NCI-H2196 treated with DMSO at 0.1 percent for 48 hours (cell line): ENCODE measurements around the gene CERKL.

ENCODE experiments used
- DNase-seq: peaks from one replicate; lab custom pipeline; 2025; ENCODE audit not compliant: unreplicated experiment; lab: John Stamatoyannopoulos, UW

CERKL gene

DNA sequence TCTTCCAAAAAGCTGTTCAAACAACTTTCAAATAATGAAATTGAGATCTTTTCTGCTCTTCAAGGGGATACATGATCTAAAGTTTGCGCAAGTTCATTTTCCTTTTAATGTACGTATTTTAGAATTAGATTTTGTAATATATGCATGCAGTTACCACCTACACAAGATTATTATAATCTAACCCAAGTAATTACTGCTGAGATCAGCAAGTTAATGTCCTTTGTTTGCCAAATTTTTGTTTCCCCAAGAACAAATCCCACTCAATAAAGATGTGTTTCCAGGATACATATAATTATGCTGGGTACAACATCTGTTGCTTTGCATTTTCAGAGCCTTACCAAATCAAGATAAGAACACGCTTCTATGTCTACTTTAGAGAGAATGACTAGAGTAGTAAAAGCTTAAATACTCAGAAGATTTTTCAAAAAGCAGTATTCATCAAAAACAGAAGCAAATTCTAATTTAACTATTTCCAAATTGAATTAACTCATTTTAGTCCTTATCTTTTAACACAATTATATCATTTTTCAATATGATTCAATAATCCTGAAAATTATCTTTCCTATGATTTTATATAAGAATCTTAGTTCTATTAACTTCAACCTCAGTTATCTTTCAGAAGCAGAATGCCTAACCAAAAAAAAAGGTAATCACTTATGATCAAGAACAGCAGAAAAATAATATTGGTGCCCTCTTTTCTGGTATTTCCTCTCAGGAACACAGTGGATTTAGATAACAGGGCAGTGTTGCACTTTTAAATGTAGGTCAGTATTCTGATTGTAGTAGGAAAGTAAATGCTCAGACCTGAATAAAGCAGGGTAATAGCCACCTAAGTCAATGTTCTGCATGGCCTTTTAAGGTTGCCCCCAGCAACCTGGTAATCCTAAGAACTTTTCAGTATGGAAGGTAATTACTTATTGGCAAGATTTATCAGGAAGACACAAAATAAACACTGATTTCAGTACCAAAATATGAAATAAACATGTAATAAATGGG is 28.0 kb downstream of the CERKL start:
- no peak for DNase-seq

DNA sequence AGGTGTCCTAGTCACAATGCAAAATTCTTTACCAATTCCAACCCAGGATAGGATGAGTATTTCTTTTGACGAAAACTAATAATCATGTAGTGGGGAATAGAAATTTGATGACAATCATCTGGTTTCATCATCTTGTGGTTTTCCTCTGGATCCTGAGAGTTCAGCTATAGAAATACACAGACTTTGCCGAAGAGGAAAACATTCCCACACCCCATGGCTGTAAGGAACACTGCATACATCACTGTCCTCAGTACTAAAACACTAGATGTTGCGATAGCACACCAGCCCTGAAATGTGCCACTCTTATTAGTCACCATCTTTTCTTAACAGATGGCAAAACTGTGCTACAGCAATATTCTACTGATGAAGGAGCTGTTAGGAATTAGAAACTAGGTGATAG is 29.4 kb downstream of the CERKL start:
- no peak for DNase-seq

DNA sequence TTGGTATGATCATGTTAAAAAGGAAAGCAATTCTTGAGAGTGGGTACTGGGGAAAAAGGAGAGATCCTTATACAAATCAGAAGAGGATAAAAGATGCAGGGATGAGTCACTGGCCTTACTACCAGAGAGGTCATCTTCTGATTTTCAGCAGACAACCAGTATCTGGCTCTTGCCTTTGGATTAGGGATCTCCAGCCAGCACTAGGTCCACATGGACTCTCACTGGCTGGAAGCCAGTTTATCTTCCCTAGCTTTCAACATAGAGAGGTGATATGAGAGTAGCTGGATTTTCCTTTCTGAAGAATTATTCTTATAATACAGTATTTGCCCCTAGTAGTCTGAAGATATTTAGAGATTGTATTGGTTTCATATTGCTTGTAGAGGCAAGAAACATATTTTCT is 30.2 kb downstream of the CERKL start:
- no peak for DNase-seq

DNA sequence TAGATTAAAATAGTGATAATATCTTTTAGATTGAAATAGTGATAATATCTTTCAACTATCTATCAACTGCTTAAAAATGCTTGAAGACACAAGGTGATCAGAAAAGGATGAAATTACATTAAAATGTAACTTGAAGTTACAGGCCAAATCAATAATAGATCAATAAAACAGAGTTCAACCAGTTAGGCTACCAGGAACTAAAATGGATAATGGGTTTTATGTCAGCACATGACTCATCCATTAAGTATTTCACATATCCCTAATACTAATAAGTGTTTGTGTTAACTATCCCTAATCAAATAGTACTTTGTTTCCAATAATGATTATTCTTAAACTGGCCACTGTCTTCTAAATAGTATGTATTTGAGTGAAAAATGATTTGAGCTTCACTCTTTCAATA is 33.7 kb downstream of the CERKL start:
- DNase-seq: no peak

DNA sequence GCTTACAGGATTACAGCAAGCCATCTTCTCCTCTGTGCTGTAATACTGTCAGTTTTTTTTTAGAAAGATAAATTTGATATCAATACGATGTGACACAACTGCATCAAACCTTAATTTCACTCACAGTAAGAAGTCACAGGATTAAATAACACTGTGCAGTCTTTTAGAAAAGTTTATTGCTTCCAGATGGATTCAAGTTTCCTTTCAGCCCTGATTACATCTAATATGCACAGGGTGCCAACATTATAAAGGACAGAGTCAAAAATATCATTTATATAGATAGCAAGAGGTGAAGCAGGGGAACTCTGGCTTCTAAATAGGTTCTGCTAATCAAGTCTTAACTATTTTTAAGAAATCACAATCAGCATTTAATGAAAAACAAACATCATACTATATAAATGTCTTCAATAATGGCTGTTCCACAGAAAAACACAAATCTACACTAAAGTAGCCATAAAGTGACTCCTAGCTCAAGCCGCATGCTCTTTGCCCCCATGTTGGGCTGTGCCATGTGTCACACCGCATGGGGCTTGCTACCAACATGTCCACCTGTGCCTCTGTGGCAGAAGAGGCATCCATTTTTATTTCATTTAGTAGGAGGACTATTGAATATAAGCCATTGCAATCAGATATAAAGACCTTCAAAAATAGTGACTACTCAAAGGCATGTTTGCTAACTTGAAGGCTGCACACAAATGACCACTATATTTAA is 35.0 kb downstream of the CERKL start:
- no peak for DNase-seq

DNA sequence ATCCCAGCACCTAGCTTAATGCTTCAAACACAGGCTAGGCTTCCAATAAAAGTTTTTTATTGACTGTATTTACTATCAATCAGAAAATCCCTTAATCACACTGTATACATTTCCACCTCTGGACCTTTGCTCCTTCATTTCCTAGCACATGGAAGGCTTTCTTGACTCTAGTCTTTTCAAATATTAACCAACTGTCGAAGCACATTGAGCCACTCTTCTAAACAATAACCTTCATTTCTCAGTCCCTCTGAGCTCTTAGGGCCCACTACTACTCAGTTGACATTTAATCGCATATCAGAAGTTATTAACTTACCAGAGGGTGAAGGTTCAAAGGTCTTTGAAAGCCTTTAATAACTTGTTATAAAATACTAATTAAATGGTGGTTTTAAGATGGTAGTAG is 37.4 kb downstream of the CERKL start:
- no peak for DNase-seq

DNA sequence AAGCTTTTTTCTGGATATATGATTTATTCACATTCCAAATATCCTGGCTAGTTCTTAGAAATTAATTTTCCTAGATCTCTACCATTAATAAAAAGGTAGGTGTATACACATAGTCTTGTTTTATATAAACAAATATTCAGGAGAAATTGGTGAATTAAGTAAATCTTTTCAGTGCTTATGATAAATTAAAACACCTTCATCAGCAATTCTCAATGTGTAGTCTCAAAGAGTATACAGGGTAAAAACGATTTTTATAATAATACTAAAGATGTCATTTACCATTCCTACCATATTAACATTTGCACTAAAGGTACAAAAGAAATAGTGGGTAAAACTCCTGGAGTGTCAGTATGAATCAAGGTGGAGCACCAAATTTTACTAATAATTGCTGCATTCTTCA is 40.2 kb downstream of the CERKL start:
- DNase-seq: no peak

DNA sequence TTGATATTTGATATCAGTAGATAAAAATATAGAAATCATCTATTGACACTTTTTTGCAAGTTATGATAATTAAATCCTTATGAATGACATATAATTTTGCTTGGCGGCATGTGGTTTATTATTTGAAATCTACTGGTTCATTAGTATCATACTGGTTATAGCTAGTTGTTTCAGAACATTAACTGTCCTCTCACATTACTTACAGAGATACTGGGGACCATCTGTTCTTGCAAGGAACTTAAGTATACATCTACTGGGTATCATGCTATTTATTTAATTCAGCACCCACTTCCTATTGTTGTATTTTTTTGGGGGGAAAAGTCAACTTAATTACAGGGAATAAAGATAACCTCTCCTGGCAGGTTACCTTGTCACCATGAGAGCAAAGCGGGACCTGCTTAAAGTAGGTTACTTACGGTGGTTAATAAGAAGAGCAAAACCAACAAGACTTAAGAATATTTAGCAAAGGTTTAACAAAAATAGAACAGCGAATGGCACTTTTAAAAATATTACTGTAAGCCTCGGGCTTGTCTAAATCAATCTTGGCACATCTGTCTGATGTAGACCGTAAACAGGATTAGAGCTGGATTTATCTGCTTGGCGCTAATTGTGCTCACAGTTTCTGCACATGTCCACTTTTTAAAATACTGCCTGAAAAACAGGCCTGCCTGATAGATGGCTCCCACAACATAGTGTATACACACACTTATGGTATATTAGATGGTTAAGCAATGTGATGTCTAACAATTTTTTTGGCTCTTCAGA is 41.8 kb downstream of the CERKL start:
- DNase-seq: no peak

DNA sequence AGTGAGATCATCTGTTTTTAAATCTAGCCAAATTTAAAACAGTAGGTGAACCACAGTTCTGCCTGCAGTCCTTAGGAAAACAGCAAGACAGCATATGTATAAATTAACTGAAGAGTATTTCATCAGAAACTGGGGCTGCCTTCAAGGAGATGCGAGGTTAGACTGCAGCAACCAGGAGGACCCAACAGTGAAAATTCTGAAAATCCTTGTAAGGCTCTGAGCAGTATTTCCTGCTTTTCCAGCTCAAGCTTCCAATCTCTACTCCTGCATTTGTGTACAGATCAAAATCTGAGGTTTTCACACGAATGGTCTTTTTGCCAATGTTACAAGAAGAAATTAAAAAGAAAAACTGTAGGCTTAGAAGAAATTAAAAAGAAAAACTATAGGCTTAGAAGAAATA is 43.7 kb downstream of the CERKL start:
- DNase-seq: no peak

DNA sequence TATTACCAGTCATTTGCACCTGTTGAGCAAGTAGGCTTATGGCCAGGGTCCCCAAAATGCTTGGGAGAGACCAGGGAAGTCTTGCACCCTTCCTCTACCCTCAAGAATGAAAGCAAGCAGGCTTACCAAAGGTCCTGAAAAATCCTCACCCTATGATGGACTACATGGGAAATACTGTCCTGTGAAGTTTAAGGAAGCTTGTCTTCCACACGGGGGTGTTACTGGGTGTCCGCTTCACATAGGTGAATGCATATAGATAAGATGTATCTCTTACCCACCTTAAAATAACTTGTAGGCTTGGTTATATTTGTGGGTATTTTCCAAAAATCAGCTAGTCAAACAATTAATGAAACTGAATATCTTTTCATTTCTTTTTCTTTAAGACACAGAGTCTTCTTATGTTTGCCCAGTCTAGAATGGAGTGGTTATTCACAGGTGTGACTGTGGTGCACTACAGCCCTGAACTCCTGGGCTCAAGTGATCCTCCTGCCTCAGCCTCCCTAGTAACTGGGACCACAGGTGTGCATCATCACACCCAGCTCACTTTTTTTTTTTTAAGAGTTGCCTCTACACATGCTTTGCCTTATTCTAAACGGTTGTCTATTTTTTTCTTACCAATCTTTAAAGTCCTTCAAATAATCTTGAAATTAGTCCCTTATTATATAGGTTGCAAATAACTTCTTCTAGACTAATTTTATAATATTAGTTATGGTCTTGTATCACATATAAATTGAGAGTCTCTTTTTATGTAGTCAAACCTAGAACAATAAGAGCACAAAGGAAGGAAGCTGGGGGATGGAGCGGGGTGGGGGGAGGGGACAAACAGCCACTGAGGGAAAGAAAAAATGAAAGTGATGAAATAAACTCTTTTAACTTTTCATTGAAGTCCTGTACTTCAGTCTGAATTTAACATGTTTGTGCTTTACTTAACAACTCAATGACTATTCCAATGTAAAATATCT is 49.0 kb downstream of the CERKL start:
- no peak for DNase-seq

DNA sequence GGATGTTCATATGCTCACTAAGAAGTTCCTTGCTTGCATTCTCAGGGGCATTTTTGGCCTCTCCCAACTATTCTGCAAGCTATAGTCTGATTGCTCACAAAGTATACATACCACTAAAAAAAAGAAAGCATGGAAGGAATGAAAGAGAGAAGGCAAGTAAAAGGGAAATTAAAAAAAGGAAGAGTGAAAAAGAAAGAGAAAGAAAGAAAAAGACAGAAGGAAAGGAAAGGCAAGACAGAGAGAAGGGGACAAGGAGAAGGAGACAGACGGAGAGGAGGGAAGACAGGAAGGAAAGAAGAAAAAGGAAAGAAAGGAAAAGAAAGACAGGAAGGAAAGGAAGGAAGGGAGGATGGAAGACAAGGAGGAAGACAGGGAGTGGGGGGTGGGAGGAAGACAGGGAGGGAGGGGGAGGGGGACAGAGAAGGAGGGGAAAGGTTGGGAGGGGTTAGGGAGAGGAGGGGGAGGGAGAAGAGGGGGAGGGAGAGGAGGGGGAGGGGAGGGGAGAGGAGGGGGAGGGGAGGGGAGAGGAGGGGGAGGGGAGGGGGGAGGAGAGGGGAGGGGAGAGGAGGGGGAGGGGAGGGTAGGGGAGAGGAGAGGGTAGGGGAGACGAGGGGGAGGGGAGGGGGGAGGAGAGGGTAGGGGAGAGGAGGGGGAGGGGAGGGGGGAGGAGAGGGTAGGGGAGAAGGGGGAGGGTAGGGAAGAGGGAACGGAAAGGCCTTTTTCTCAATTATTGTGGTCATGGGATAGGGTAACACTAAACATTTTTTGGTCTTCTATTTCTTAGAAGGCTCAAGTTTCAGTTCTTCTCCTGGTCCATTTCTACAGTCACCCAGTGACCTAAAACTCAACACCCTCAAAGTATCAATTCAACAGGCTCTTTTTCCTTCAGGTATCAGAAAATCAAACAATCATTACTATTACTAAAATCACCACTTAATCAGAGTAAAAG is 50.7 kb downstream of the CERKL start:
- DNase-seq: no peak

DNA sequence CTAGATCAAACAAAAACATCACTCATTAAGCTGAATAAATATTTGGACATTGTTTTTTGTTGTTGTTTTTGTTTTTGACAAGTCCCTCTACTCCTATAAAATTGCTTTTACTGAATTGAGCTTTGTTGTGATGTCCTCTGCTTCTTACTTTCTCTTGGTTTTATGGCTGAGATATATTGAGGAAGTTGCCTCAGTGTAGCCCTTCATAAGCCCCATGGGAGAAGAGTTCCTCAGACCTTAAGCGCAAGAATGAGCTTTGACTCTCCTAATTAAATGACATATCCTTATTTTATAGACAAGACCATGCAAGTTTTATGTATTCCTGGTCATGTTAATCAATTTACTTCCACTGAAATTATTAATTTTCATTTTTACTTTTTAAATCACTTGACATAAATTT is 54.9 kb downstream of the CERKL start:
- no peak for DNase-seq

DNA sequence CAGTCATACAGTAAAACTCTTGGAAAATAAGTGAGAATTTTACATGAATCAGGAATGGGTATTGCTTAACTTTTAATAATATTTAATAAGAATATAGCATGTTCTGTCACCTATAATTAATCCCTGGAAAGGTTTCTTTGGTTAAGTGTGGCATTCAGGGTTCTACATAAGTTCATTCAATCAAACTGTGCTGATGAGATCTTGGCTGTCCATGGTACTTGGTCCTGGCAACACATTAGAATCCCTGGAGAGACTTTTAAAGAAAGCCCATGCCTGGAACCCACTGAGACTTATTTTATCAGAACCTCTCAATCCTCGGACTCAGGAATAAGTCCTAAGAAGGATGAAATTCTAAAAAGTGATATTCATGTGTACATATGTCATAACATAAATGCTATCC is 60.3 kb downstream of the CERKL start:
- no peak for DNase-seq

DNA sequence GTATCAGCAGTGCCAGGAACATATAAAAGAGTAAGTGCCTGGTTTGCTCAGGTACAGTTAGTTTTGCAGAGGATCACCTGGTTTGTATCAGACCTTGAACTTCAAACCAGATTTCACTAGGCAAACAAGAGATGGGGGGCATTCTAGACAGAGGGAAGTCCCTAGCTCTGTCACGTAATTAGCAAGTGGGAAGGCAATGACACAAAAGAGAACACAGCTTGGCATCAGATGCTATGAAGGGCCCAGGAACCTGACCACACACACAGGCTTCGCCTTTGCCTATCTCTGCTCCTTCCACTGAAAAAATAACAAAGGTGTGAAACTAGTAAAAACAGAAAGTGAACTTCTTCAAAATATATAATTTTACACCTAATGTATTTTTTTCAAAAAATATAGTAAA is 62.6 kb downstream of the CERKL start:
- no peak for DNase-seq

DNA sequence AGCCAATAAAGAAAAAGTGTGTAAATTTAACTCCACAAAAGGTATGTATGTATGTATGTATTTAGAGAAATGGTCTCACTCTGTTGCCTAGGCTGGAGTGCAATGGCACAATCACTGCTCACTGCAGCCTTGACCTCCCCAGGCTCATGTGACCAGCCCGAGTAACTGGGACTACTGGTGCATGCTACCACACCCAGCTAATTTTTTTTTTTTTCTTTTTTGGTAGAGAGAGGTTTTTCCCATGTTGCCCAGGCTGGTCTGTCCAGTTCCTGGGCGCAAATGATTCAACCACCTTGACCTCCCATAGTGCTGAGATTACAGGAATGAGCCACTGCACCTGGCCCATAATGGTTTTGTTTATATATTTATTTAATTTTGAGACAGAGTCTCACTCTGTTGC is 67.1 kb downstream of the CERKL start:
- no peak for DNase-seq

DNA sequence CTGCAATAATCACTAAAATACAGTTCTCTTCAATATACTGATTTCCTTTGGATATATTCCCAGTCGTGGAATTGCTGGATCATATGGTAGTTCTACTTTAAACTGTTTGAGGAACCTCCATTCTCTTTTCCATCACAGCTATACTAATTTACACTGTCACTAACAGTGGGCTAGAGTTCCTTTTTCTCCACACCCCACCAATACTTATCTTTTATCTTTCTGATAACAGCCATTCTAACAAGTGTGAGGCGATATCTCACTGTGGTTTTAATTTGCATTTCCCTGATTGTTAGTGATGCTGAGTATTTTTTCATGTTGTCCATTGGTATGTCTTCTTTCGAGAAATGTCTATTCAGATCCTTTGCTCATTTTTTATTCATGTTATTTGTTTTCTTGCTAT is 68.4 kb downstream of the CERKL start:
- no peak for DNase-seq

DNA sequence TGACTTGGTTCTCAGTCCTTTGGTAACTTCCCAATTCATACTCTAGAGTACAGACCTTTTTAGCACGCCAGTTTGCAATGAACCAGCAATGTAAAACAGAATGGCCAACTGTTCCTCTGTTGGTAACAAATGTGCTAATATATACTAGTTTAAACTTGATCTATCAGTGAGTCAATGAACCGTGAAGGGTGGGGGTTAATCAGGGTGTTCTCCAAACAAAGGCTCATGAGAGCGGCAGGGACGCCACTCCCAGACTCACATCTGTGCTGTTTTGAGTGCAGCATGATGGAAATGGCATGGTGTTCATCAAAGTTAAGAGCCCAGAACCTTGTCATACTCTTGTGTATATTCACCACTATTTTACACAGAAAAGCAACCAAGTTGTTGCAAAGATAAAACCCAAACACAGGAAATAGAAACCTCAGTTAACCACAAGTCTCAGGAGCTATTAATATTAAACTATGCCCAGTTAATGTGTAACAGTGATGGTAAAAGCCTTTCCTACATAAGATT is 70.3 kb downstream of the CERKL start:
- no peak for DNase-seq

DNA sequence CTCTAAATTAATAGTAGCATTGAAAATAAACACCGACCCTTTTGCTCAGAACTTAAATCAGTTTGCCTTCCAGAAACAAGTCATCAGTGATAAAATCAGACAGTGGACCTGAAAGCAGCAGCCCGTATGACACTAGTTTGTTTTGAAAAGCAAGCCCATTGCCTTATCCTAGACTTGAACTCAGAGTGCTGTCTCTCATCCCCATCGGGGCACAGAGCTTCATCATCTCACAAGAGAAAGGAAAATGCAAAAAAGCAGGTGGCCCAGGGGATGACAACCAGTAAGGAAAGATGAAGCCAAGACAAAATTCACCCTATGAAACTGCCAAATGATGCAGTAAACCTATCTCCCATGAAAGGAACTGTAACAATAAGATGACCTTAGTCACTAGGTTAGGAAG is 71.2 kb downstream of the CERKL start:
- DNase-seq: no peak

DNA sequence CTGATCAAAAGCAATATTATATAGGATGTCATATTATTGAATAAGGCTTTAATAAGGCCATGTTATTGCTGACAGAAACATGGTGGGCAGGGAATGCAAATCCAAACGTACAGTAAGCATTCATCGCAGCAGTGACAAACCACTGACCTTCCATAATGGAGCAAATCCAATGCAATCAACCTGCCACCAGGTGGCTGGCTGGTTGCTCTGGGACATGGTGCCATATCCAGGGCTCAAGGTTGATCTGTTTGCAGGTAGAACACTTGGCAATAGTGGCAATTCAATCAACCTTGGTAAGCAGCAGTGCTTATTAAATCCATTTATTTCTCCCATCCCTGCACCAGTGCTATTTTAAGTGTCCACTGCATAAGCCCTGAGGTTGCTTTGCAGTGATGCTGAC is 75.4 kb downstream of the CERKL start:
- DNase-seq: no peak
